GM18858 (cell line): ENCODE results near the gene HSD17B14.

ENCODE experiments used
- ATAC-seq: cut with Tn5 transposase; IDR thresholded peaks from one replicate; pipeline ENCODE4 v1.9.1; 2021; ENCODE audit not compliant: unreplicated experiment

The HSD17B14 gene

GRCh38 chr19:48830965-48831364 is 5.3 kb downstream of the HSD17B14 start:
- no peak for ATAC-seq

- ATAC-seq: no peak
Measured at GRCh38 chr19:48830088-48830487, 6.2 kb downstream of the HSD17B14 start.

GRCh38 chr19:48826606-48827020 is 9.7 kb downstream of the HSD17B14 start:
- ATAC-seq: no peak

GRCh38 chr19:48822514-48822913 is 13.8 kb downstream of the HSD17B14 start:
- no peak for ATAC-seq

GRCh38 chr19:48821633-48822032 is 14.7 kb downstream of the HSD17B14 start:
- ATAC-seq: no peak

GRCh38 chr19:48819366-48819816 is 16.9 kb downstream of the HSD17B14 start:
- no peak for ATAC-seq

- ATAC-seq: no peak
Measured at GRCh38 chr19:48818234-48818820, 18.0 kb downstream of the HSD17B14 start.

GRCh38 chr19:48817585-48818124 is 18.6 kb downstream of the HSD17B14 start:
- ATAC-seq: no peak

- no peak for ATAC-seq
Measured at GRCh38 chr19:48815870-48816501, 20.3 kb downstream of the HSD17B14 start.

- ATAC-seq: no peak
Measured at GRCh38 chr19:48814895-48815294, 21.4 kb downstream of the HSD17B14 start.

GRCh38 chr19:48813123-48813913 is 23.0 kb downstream of the HSD17B14 start:
- ATAC-seq: no peak

- ATAC-seq: peak; percentile 44
Measured at GRCh38 chr19:48812094-48812929, 24.0 kb downstream of the HSD17B14 start.

- ATAC-seq: no peak
Measured at GRCh38 chr19:48810151-48810550, 26.1 kb downstream of the HSD17B14 start.

GRCh38 chr19:48807590-48808308 is 28.5 kb downstream of the HSD17B14 start:
- ATAC-seq: no peak

GRCh38 chr19:48806818-48807589 is 29.3 kb downstream of the HSD17B14 start:
- ATAC-seq: no peak

- ATAC-seq: no peak
Measured at GRCh38 chr19:48806518-48806817, 29.8 kb downstream of the HSD17B14 start.

GRCh38 chr19:48805452-48805851 is 30.8 kb downstream of the HSD17B14 start:
- no peak for ATAC-seq

- no peak for ATAC-seq
Measured at GRCh38 chr19:48804496-48804895, 31.8 kb downstream of the HSD17B14 start.

- no peak for ATAC-seq
Measured at GRCh38 chr19:48802623-48803022, 33.7 kb downstream of the HSD17B14 start.
